EH (cell line): ENCODE data around the gene KRT24.
"Not testable (repeated sequence)": the region's sequence is repeated elsewhere in the genome, so short reads cannot be mapped to it uniquely, and the experiment has no call there.

Source experiments
- DNase-seq: peaks from one replicate; pipeline ENCODE4 v3.0.0-alpha.2; 2015; ENCODE audit warnings: low read depth

KRT24 gene

GRCh38 chr17:40703652-40704051 is at the start of gene KRT24:
TSS of gene KRT24 (minus strand) at chr17:40703752. CDS start at chr17:40703693, 59 bp downstream.
- DNase-seq: no peak

GRCh38 chr17:40751065-40751464 is 47.5 kb upstream of the KRT24 start:
- no peak for DNase-seq

- DNase-seq: no peak
These were observed 46.8 kb upstream of the KRT24 start for GRCh38 chr17:40750391-40750790.

- DNase-seq: not testable (repeated sequence)
These were observed 45.1 kb upstream of the KRT24 start for GRCh38 chr17:40748666-40749065.

- DNase-seq: no peak
These were observed 35.0 kb upstream of the KRT24 start for GRCh38 chr17:40738553-40738952.

GRCh38 chr17:40735016-40735415 is 31.5 kb upstream of the KRT24 start:
- no peak for DNase-seq

GRCh38 chr17:40734018-40734417 is 30.5 kb upstream of the KRT24 start:
- no peak for DNase-seq

DNA sequence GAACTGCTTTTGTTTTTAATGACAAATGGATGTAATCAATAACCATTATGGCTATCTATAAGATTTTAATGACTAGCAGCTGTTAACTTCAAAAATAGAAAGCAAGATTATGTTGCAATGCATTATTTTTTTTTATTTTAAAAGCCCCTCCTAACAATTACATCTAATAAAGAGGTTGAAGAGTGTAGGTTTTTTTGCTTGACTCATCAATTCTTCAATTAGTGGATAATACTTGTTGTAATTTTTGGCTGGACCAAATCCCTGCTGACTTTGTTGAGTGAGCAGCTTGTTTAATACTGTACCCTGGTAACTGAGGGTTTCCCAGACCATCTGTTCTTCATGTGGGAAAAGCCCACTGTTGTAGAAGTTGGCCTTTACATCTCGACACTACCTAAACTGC is 27.4 kb upstream of the KRT24 start:
- no peak for DNase-seq

DNA sequence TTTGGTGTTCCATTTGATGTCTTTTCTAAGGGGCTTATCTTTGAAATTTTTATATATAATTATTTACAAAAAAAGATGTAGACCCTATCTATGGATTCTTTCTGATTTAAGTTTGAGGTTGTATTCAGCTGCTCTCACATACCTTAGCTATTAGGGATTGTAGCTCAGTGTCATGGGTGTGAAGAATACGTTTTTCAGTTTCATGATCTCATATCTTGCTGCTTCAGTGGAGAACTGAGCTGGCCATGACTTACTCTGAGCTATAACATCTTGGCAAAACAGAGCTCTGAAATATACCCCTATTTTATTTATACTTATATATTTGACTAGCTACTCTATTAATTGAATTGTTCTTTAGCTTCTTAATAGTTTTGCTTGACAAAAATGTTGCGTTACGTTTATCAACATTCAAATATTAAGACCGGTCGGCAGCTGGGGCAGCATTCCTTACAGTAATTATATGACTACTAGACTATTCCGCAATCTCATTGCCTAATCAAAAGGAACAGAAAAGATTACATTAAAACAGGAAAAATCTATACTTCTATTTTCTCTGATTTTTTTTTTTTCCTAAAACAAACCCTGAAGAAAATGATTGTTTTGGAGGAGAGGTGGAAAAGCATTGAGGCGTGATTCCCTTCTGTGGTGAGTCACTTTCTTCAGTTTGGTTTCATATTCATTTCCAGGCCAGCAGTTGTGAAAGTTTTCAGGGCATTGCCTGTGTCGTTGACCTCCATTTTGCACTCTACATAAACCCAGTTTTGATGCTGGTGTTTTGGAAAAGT is 24.1 kb upstream of the KRT24 start:
- no peak for DNase-seq

GRCh38 chr17:40726919-40727318 is 23.4 kb upstream of the KRT24 start:
- no peak for DNase-seq

DNA sequence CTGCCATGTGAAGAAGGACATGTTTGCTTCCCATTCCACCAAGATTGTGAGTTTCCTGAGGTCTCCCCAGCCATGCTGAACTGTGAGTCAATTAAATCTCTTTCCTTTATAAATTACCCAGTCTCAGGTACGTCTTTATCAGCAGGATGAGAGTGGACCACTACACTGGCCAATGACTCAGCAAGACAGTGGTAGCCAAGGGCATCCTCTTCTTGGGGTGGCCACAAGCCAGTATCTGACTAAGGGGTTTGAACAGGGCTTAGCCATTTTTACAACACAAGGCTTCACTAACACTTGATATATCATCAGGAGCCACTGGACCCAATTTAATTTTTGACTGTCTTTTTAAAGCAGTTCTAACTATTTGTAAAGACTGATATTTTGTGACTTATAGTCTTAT is 21.1 kb upstream of the KRT24 start:
- no peak for DNase-seq

DNA sequence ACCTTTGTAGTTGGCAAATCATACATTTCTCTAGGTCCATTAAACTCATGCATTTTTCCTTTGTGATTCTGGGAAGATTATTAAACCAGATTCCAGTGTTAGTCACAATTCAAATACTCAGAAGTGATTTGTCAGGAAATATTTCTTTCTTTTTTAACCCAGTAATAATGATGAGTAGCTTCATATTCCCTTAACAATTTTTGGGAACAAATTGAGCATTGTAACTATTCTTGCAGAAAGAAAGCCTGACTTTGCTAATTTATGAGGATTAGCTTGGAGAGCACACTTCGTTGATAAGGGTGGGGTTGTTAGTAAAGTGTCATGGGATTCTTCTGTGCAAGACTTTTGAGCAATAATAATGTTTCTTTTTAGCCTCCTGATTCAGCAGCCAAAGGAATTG is 18.7 kb upstream of the KRT24 start:
- peak; percentile 25 for DNase-seq

DNA sequence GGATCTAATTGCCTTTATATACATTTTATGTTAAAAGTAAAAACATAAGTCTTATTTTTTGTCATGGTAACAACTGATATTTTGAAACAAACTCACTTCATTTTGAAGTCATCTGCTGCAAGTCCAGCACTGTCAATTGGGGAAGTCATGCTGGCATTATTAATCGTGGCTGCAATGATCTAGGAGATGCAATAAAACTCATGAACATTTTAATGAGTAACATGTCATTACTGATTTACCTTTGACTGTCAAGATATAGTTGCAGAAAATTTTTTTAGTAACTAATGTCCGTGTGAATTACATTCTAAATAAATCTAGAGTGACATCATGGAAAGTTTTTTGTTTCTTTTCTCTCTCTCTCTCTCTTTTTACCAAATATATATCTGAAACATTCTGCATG is 17.3 kb upstream of the KRT24 start:
- DNase-seq: no peak

GRCh38 chr17:40718930-40719329 is 15.4 kb upstream of the KRT24 start:
- peak; percentile 36 for DNase-seq

- DNase-seq: no peak
These were observed 14.2 kb upstream of the KRT24 start for GRCh38 chr17:40717776-40718175.

DNA sequence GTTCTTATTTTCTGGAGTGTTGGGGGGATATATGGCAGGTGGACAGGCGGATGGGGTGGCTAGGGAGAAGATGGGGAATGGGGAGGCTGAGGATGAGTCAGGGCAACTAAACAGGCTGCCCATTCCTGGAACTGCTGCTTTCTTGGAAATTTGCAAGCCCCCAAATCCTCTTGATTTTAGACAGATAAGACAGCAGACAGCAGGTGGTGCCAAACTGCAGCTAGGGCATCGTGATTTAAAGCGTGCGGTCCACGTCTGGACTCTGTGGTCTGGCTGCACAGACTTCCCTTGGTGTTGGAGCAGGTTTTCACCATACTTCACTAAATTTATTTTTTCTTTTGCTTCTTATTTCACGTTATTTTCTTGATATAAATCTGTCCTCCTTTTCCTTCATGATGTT is 10.9 kb upstream of the KRT24 start:
- DNase-seq: no peak

- DNase-seq: no peak
These were observed 4.2 kb upstream of the KRT24 start for GRCh38 chr17:40707745-40708144.

GRCh38 chr17:40705584-40705983 is 2.0 kb upstream of the KRT24 start:
- no peak for DNase-seq

GRCh38 chr17:40702271-40702670 is 1.3 kb downstream of the KRT24 start:
- DNase-seq: no peak

DNA sequence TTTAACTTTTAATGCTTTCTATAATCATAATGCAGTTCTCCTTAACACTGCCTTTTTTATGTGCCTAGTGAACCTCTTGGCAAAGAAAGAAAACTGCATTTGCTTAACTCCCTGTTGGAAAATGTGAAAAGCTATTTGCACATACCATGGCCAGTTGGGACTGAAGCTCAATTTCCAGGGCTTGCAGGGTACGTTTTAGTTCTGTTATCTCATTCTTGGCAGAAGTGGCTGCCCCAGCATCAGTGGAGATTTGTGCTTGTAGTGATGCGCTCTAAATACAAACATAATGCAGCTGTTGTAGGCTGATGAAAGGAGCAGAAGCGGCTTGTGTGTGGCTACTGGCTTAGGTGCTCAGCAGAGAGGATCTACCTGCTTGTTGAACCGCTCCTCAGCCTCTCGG is 3.7 kb downstream of the KRT24 start:
- DNase-seq: no peak

DNA sequence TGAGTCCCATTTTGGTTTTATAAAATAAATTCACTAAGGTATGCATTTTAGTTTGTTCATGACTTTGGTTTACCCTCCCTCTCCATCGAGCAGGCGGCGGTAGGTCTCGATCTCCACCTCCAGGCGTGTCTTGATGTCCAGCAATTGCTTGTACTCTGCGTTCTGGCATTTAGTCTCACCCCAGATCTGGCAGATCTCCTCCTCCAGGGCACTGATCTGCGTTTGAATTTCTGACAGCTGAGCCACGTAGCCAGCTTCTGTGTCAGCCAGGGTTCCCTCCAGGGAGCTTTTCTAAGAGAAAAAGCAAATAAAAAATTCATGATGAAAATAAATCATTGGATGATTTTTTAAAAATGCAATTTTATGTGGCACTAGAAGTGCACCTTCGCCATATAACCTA is 4.2 kb downstream of the KRT24 start:
- DNase-seq: no peak

DNA sequence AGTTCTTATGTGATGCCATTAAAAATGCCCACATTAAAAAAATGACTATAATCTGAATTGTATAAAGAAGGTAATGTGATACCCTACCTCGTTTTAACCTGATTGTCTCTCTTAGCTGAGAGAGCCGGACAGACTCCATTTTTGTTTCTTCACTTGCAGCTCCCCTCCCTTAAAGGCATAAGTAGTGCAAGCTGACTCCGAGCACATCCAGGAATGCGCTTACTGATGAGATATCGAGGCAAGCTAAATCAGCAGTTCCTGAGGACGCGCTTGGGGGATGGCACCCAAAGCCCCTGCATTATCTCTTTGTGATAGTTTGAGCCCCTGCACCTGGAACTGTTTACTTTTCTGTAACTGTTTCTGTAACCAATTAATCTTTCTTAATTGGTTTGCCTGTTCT is 6.3 kb downstream of the KRT24 start:
- DNase-seq: no peak

DNA sequence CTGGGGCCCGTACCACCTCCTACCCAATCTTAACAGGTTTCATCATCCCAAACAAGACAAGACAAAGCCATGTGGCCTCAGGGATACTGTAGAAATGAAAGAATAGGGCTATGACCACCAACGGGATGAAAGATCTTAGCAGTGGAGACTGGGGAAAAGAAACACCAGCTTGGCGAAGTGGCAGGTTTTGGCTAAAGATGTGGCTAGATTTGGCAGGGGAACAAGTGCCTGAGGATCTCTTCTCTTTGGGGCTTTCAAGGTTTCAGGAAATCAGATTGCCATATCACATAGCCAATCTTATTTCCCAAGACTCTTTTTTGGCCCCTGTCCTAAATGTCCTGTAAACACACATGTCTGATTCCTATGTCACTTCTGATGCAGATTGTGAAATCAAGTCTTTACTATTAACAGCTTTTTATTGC is 6.9 kb downstream of the KRT24 start:
- peak; percentile 6 for DNase-seq

GRCh38 chr17:40695874-40696472 is 7.6 kb downstream of the KRT24 start:
- DNase-seq: no peak
